GM19324 (cell line): ENCODE measurements around the gene NOC3L.

ENCODE experiments used
- ATAC-seq: cut with Tn5 transposase; IDR thresholded peaks from one replicate; pipeline ENCODE4 v1.9.1; 2021; ENCODE audit warnings: mild to moderate bottlenecking, moderate library complexity; ENCODE audit not compliant: unreplicated experiment, low FRiP score

NOC3L gene

DNA sequence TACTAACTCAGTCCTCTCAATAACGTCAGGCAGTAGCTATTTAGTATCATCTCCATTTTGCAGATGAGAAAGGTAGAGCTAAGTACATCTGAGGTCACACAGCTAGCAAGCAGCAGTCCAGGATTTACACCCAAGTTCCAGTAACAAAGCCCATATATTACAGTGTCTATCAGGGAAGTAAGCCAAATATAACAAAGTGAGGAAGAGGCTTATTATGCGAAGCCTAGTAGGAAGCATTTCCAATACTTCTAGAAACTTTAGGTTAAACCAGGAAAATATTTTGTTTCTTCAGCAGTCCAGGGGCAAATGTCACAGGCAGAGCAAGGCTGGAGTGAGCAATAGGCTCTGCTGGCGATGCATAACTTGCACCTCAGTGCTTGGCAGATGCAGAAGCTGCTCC lies 53.9 kb downstream of the NOC3L start:
- no peak for ATAC-seq

- ATAC-seq, result no peak
Observed at GRCh38 chr10:94307046-94307615, 55.6 kb downstream of the NOC3L start.

DNA sequence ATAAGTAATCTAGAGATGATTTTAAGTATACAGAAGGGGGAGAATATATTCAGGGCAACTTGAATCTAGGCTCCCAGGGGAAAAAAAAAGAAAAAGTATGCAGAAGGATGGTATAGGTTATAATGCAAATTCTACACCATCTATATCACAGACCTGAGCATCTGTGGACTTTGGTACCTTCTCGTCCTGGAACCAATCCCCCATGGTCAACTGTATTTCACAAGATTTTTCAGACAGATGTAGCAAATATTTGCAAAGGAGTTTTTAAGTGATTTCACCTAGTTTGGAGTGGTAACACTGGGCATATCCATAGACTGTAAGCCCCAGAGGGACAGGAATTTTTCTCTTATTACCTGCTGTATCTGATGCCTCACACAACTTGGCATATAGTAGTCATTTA lies 58.8 kb downstream of the NOC3L start:
- no peak for ATAC-seq

DNA sequence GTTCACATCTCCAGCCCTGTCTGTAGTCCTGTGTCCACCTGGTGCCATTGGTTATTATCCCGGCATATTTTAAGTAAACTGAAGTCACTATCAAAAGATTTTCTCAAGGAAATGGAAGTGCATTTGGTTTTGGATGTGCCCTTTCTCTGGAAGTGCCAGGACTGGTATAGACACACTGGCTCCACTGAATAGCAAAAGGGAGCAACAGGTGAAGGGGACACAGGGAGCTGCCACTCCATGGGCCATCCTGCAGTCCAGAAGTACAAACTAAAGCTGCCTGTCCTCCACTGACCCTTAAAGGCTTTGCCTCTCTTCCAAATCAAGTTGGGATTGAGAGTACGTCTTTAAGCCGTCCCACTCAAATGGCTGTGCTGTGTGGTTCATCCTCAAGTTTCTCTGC lies 62.7 kb downstream of the NOC3L start:
- no peak for ATAC-seq

- ATAC-seq, result no peak
Observed at GRCh38 chr10:94299417-94299816, 63.3 kb downstream of the NOC3L start.

- no peak for ATAC-seq
Observed at GRCh38 chr10:94294168-94294567, 68.6 kb downstream of the NOC3L start.

GRCh38 chr10:94293354-94293753 lies 69.4 kb downstream of the NOC3L start:
- no peak for ATAC-seq

DNA sequence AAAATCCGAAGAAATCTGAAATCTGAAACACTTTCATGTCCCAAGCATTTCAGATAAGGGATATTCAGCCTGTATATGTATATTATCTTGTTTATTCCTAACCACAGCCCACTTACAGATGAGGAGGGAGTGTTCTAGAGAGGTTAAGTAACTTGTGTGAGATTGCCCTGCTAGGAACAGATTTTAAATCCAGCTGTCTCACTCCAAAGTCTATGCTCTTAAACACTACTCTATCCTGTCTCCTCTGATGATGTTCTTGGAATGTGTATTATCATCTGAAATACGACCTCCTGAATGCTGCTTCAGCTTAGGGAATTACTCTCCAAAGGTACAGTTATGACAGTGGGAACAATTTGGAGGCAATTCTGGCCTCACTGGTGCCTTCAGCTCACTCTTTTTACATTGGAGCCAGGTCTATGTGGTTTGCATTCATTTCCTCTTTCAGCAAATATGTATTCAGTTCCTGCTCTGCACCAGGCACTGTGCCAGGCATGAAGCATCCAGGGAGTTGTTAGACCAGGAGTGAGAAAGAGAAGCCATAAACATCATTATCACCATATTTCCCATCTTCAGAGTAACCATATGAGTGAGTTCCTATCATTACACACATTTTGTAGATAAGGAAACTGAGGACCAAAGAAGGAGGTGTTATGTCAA lies 70.2 kb downstream of the NOC3L start:
- ATAC-seq, result no peak

DNA sequence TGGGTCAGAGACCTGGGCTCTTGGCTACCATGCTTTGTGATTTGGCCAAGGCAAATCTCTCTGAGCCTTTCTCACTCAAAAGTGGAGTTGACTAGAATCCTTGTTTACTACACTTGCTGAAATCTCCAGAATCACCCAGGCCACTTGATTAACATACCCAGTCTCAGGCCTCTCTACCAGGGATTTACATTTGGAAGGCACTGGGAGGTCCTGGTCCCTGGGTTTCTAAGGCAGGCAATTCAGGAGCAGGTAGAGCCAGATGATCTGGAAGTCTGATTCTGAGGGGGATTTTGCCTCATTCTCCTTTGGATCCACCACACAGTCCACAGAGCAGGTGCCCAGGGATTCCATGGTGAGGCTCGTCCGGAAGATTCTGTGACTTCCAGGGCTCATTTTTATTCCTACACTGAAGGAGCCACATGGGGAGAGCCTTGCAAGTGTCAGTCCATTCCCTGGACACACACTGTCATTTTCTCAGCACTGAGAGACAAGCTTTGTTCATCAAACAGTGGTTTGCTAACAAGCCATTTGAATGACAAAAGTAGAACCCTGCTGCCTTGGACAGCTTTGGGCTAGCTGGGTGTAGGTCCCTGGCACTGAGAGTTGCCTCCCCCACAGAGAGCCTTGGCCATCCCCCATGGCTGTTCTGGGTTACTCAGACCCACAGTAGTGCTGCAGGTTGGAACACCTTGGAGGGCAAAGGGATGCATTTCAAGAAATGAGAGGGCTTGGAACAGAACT lies 74.2 kb downstream of the NOC3L start:
- ATAC-seq, result no peak

DNA sequence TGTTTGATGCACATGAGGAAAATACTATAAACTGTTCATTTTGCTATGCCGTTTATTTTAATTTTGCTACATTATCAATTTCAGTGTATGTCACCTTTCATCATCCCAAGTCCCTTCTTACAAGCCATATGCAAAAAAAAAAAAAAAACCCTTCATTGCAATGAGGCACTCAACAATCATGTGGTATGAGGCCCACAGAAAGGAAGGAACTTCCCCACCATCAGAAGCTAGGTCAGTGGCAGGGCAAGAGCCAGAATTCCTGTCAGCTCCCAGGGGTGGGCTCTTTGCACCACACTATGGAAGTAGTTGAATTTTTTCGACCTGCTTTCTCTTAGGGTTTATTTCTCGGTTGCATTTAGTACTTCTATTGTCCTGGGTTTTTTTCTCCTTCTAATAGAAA lies 75.4 kb downstream of the NOC3L start:
- no peak for ATAC-seq

GRCh38 chr10:94286901-94287300 lies 75.8 kb downstream of the NOC3L start:
- ATAC-seq, result no peak

GRCh38 chr10:94285271-94285670 lies 77.5 kb downstream of the NOC3L start:
- ATAC-seq, result no peak
